PC-3 (cell line): Measurements from ENCODE around the gene NOL4L. TPM values are rescaled to one million over a fixed set of nuclear protein-coding genes. Genes with fewer than 3 reads are reported as not detected.

Experiments
- ATAC-seq: fragments of 200-7000 bp; cut with Tn5 transposase; 2 replicates; pipeline ENCODE4 v1.9.1; 2020; ENCODE audit warnings: mild to moderate bottlenecking, moderate library complexity
- BruUV-seq: library from RNA; stranded (reverse); fragments of 400-500 nt; replicated peaks from 2 replicates; lab custom pipeline; 2021; lab: Mats Ljungman, UMichigan
- CTCF ChIA-PET: fragments of 300-600 bp; sonication (Branson Sonifier 250); formaldehyde crosslinking; loops from one replicate; lab custom pipeline; 2022; ENCODE audit warnings: antibody characterized with exemption; lab: Charles Lee
- POLR2A ChIA-PET: fragments of 300-600 bp; sonication (Branson Sonifier 250); formaldehyde crosslinking; loops from one replicate; lab custom pipeline; 2022; ENCODE audit warnings: antibody characterized with exemption; ENCODE audit not compliant: unreplicated experiment; lab: Charles Lee
- DNase-seq: peaks from one replicate; pipeline ENCODE4 v3.0.0-alpha.2; 2015
- H2AFZ ChIP-seq: fragments of 300-600 bp; sonication (generic); 2 replicates; pipeline ENCODE4 v1.6.0; 2016; ENCODE audit warnings: antibody characterized with exemption, low read length
- H3F3A ChIP-seq: fragments of 300-600 bp; sonication (generic); one replicate; pipeline ENCODE4 v1.6.0; 2017; ENCODE audit warnings: antibody characterized with exemption, low read length, control low read depth, mild to moderate bottlenecking; ENCODE audit not compliant: unreplicated experiment
- H3K27ac ChIP-seq: fragments of 300-600 bp; sonication (generic); 2 replicates; pipeline ENCODE4 v1.5.1; 2016; ENCODE audit warnings: mild to moderate bottlenecking, low read length
- H3K27me3 ChIP-seq: fragments of 300-600 bp; sonication (generic); 2 replicates; pipeline ENCODE4 v1.6.1; 2016; ENCODE audit warnings: low read length, mixed read lengths
- H3K36me3 ChIP-seq: fragments of 300-600 bp; sonication (generic); 2 replicates; pipeline ENCODE4 v1.6.1; 2016; ENCODE audit warnings: low read depth, mixed run types, low read length, mixed read lengths
- H3K4me1 ChIP-seq: fragments of 300-600 bp; sonication (generic); 2 replicates; pipeline ENCODE4 v1.5.1; 2016; ENCODE audit warnings: low read length; ENCODE audit not compliant: insufficient read depth
- H3K4me2 ChIP-seq: fragments of 300-600 bp; sonication (generic); 2 replicates; pipeline ENCODE4 v1.6.0; 2016; ENCODE audit warnings: low read length
- H3K4me3 ChIP-seq: fragments of 300-600 bp; sonication (generic); 2 replicates; pipeline ENCODE4 v1.5.1; 2016; ENCODE audit warnings: mild to moderate bottlenecking, low read length, mixed read lengths
- H3K79me2 ChIP-seq: fragments of 300-600 bp; sonication (generic); 2 replicates; pipeline ENCODE4 v1.6.1; 2017; ENCODE audit warnings: low read length, mixed read lengths
- H3K9ac ChIP-seq: fragments of 300-600 bp; sonication (generic); 2 replicates; pipeline ENCODE4 v1.6.0; 2016; ENCODE audit warnings: mild to moderate bottlenecking, low read length
- H3K9me2 ChIP-seq: fragments of 300-600 bp; sonication (generic); replicated peaks from 2 replicates; pipeline ENCODE4 v1.6.1; 2016; ENCODE audit warnings: mixed run types, low read length, mixed read lengths
- H3K9me3 ChIP-seq: fragments of 300-600 bp; sonication (generic); 2 replicates; pipeline ENCODE4 v1.6.1; 2016; ENCODE audit warnings: low read length, mixed read lengths
- H4K20me1 ChIP-seq: fragments of 300-600 bp; sonication (generic); 2 replicates; pipeline ENCODE4 v1.6.1; 2016; ENCODE audit warnings: low read length, mixed read lengths
- CTCF ChIP-seq: fragments of 300-600 bp; sonication (generic); conservative IDR thresholded peaks from 2 replicates; pipeline ENCODE4 v1.5.1; 2017; ENCODE audit warnings: antibody characterized with exemption, low read depth, mild to moderate bottlenecking, low read length
- EZH2 ChIP-seq: fragments of 300-600 bp; sonication (generic); IDR thresholded peaks from one replicate; pipeline ENCODE4 v1.6.1; 2017; ENCODE audit warnings: antibody characterized with exemption, mild to moderate bottlenecking, low read length; ENCODE audit not compliant: unreplicated experiment
- EZH2phosphoT487 ChIP-seq: fragments of 300-600 bp; sonication (generic); IDR thresholded peaks from 2 replicates; pipeline ENCODE4 v1.6.1; 2018; ENCODE audit warnings: mild to moderate bottlenecking, antibody characterized with exemption, low read length, borderline replicate concordance
- intact Hi-C: fragments of 100-400 bp; cut with micrococcal nuclease; formaldehyde crosslinking; loops from 2 replicates; pipeline ENCODE4 v1.9.0; 2023
- total RNA-seq: library from RNA; depleted of rRNA; stranded (reverse); fragments of >200 nt; gene quantifications from 2 replicates; pipeline ENCODE4 v1.2.3, GENCODE V29; 2014

NOL4L gene
- total RNA-seq, 1 experiment from 2014 or later = 7.3 TPM

- intact Hi-C loops = no loop called here
- H3K27me3 ChIP-seq = peaks cover 8% of the 10 kb centered on the region; the same call in 1 of the 2 replicates
- H2AFZ ChIP-seq = no peak overlapping the region
- H3K9ac ChIP-seq = no peak overlapping the region
- H3K4me2 ChIP-seq = no peak overlapping the region
- no peak overlapping the region for H3K27ac ChIP-seq
- H3K4me3 ChIP-seq = no peak overlapping the region
- no peaks in the 10 kb centered on the region for H3F3A ChIP-seq
- POLR2A ChIA-PET = interaction anchor here (0.5 kb wide), 1 partner anchor 194 kb away, joined by 5 read pairs; no protein-coding TSS in a partner anchor
- CTCF ChIA-PET = no interaction called here
- ATAC-seq (no peak), DNase-seq (no peak)
- no peaks in the 10 kb centered on the region for H3K36me3 ChIP-seq
- H3K9me2 ChIP-seq = no peaks in the 10 kb centered on the region
- no TSS peak for BruUV-seq
- H3K79me2 ChIP-seq = no peaks in the 10 kb centered on the region
- H3K4me1 ChIP-seq = peaks cover 11% of the 10 kb centered on the region
- H3K9me3 ChIP-seq = no peaks in the 10 kb centered on the region
- H4K20me1 ChIP-seq = no peaks in the 10 kb centered on the region
- TF ChIP-seq EZH2phosphoT487 = no peak
- no peak for TF ChIP-seq EZH2
- no peak for TF ChIP-seq CTCF
These were observed 41.4 kb downstream of the NOL4L start for GRCh38 chr20:32543570-32544259.

- no peaks in the 10 kb centered on the region for H3K79me2 ChIP-seq
- no peak overlapping the region for H3K9ac ChIP-seq
- no peaks in the 10 kb centered on the region for H3F3A ChIP-seq
- H3K4me1 ChIP-seq = peaks cover 11% of the 10 kb centered on the region
- intact Hi-C loops = no loop called here
- ATAC-seq (no peak), DNase-seq (no peak)
- no peak overlapping the region for H3K4me3 ChIP-seq
- no peaks in the 10 kb centered on the region for H4K20me1 ChIP-seq
- H2AFZ ChIP-seq = no peak overlapping the region
- H3K27ac ChIP-seq = no peak overlapping the region
- BruUV-seq = no TSS peak
- TF ChIP-seq EZH2 (no peak), EZH2phosphoT487 (no peak), CTCF (no peak)
- H3K9me2 ChIP-seq = no peaks in the 10 kb centered on the region
- no peaks in the 10 kb centered on the region for H3K27me3 ChIP-seq
- no peaks in the 10 kb centered on the region for H3K36me3 ChIP-seq
- POLR2A ChIA-PET = no interaction called here
- H3K4me2 ChIP-seq = no peak overlapping the region
- H3K9me3 ChIP-seq = no peaks in the 10 kb centered on the region
- CTCF ChIA-PET = no interaction called here
These were observed 42.9 kb downstream of the NOL4L start for GRCh38 chr20:32542259-32542615.
